ENCODE results near the gene FRMPD4.
"Not testable (repeated sequence)": the region's sequence is repeated elsewhere in the genome, so short reads cannot be mapped to it uniquely, and the experiment has no call there.

Gene FRMPD4

GRCh38 chrX:12526306-12526705 is 388.0 kb downstream of the FRMPD4 start:
- no peak overlapping the region for H3K4me3 ChIP-seq (ENCODE audit: low read depth, low read length)
- no peak for TF ChIP-seq CTCF (IDR thresholded peaks at IDR 0.05; ENCODE audit: low read depth, low read length)

- not testable (repeated sequence) for H3K4me3 ChIP-seq (ENCODE audit: low read depth, low read length)
Observed at GRCh38 chrX:12538096-12538495, 399.8 kb downstream of the FRMPD4 start.

- H3K4me3 ChIP-seq (ENCODE audit: low read depth, low read length), result not testable (repeated sequence)
Observed at GRCh38 chrX:12542251-12542650, 404.0 kb downstream of the FRMPD4 start.

- H3K4me3 ChIP-seq (ENCODE audit: low read depth, low read length), result no peak overlapping the region
- no peak for TF ChIP-seq CTCF (IDR thresholded peaks at IDR 0.05; ENCODE audit: low read depth, low read length)
Observed at GRCh38 chrX:12548341-12548740, 410.1 kb downstream of the FRMPD4 start.

GRCh38 chrX:12548746-12549145 is 410.5 kb downstream of the FRMPD4 start:
- no peak overlapping the region for H3K4me3 ChIP-seq (ENCODE audit: low read depth, low read length)
- no peak for TF ChIP-seq CTCF (IDR thresholded peaks at IDR 0.05; ENCODE audit: low read depth, low read length)

GRCh38 chrX:12554206-12554605 is 415.9 kb downstream of the FRMPD4 start:
- no peak for TF ChIP-seq CTCF (IDR thresholded peaks at IDR 0.05; ENCODE audit: low read depth, low read length)
- H3K4me3 ChIP-seq (ENCODE audit: low read depth, low read length), result no peak overlapping the region

- no peak overlapping the region for H3K4me3 ChIP-seq (ENCODE audit: low read depth, low read length)
- TF ChIP-seq CTCF (IDR thresholded peaks at IDR 0.05; ENCODE audit: low read depth, low read length), result no peak
Observed at GRCh38 chrX:12563121-12563520, 424.8 kb downstream of the FRMPD4 start.

- no peak for TF ChIP-seq CTCF (IDR thresholded peaks at IDR 0.05; ENCODE audit: low read depth, low read length)
- H3K4me3 ChIP-seq (ENCODE audit: low read depth, low read length), result no peak overlapping the region
Observed at GRCh38 chrX:12564221-12564620, 425.9 kb downstream of the FRMPD4 start.

GRCh38 chrX:12567857-12568256 is 429.6 kb downstream of the FRMPD4 start:
- no peak overlapping the region for H3K4me3 ChIP-seq (ENCODE audit: low read depth, low read length)
- TF ChIP-seq CTCF (IDR thresholded peaks at IDR 0.05; ENCODE audit: low read depth, low read length), result peak; percentile 41

All from WI38 (cell line).